ENCODE data around the gene CYP4F8.

The CYP4F8 gene

DNA sequence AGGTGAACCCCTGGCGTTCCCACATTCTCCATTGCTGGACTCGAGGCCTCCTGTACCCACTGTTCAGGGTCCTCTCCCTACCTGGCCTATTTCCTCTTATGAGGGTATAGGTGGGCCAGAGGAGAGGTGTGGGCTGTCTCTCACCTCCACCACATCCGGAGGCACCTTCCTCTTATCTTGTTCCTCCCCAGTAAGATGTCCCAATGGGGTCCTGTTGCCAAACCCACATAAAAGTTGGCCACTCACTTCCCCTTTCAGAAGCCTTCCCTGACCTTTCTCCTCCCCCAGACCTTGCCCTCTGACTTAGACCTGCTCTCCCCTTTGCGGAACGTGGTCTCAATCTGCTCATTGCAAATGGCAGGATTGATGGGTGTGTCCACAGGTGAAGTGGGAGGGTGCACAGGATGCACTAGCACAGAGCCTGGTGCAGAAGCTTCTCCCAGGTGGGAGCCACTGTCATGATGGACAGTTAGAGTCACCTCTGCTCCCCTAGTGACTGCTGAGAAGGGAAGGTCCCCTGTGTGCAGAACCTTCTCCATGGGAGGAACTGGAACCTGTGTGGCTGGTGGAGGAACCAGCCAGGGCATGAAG is 27.0 kb downstream of the CYP4F8 start:
- TF ChIP-seq, protein P1, sequence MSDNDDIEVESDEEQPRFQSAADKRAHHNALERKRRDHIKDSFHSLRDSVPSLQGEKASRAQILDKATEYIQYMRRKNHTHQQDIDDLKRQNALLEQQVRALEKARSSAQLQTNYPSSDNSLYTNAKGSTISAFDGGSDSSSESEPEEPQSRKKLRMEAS (IDR thresholded peaks at IDR 0.05), result no peak
- TF ChIP-seq CREB1 (IDR thresholded peaks at IDR 0.05; ENCODE audit: low read depth), result no peak
- TF ChIP-seq RAD21 (IDR thresholded peaks at IDR 0.05; ENCODE audit: low read depth), result no peak
- TF ChIP-seq FOXM1 (IDR thresholded peaks at IDR 0.05; ENCODE audit: borderline replicate concordance, low read depth), result no peak
- no peak for TF ChIP-seq TEAD4 (IDR thresholded peaks at IDR 0.05)
- TF ChIP-seq EP300 (IDR thresholded peaks at IDR 0.05; ENCODE audit: borderline replicate concordance), result no peak
- TF ChIP-seq EGR1 (IDR thresholded peaks at IDR 0.05), result no peak
- TF ChIP-seq YY1 (IDR thresholded peaks at IDR 0.05; ENCODE audit: low read depth), result no peak
- no peak for TF ChIP-seq ZBTB7A (IDR thresholded peaks at IDR 0.05; ENCODE audit: low read depth)
- TF ChIP-seq, protein P2, sequence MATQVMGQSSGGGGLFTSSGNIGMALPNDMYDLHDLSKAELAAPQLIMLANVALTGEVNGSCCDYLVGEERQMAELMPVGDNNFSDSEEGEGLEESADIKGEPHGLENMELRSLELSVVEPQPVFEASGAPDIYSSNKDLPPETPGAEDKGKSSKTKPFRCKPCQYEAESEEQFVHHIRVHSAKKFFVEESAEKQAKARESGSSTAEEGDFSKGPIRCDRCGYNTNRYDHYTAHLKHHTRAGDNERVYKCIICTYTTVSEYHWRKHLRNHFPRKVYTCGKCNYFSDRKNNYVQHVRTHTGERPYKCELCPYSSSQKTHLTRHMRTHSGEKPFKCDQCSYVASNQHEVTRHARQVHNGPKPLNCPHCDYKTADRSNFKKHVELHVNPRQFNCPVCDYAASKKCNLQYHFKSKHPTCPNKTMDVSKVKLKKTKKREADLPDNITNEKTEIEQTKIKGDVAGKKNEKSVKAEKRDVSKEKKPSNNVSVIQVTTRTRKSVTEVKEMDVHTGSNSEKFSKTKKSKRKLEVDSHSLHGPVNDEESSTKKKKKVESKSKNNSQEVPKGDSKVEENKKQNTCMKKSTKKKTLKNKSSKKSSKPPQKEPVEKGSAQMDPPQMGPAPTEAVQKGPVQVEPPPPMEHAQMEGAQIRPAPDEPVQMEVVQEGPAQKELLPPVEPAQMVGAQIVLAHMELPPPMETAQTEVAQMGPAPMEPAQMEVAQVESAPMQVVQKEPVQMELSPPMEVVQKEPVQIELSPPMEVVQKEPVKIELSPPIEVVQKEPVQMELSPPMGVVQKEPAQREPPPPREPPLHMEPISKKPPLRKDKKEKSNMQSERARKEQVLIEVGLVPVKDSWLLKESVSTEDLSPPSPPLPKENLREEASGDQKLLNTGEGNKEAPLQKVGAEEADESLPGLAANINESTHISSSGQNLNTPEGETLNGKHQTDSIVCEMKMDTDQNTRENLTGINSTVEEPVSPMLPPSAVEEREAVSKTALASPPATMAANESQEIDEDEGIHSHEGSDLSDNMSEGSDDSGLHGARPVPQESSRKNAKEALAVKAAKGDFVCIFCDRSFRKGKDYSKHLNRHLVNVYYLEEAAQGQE (IDR thresholded peaks at IDR 0.05; ENCODE audit: low read depth), result no peak
- TF ChIP-seq, protein P3, sequence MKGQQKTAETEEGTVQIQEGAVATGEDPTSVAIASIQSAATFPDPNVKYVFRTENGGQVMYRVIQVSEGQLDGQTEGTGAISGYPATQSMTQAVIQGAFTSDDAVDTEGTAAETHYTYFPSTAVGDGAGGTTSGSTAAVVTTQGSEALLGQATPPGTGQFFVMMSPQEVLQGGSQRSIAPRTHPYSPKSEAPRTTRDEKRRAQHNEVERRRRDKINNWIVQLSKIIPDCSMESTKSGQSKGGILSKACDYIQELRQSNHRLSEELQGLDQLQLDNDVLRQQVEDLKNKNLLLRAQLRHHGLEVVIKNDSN (IDR thresholded peaks at IDR 0.05), result no peak
- TF ChIP-seq NFIC (IDR thresholded peaks at IDR 0.05), result no peak
- TF ChIP-seq CEBPB (IDR thresholded peaks at IDR 0.05), result no peak
- no peak for TF ChIP-seq TCF12 (IDR thresholded peaks at IDR 0.05; ENCODE audit: low read depth)
- no peak for TF ChIP-seq TAF1 (IDR thresholded peaks at IDR 0.05; ENCODE audit: low read depth)

DNA sequence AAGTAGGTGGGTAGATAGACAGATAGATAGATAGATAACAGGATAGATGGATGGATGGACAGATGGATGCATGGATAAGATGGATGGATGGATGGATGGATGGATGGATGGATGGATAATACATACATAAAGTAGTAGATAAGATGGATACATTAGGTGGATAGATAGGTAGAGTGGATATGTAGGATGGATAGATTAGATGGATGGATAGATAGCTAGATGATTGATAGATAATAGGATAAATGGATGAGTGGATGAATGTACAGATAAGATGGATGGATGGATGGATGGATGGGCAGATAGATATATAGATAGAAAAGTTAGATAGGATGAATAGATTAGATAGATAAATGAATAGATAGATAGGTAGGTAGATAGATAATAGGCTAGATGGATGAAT is 27.8 kb downstream of the CYP4F8 start:
- TF ChIP-seq TEAD4 (IDR thresholded peaks at IDR 0.05) (no peak), TAF1 (IDR thresholded peaks at IDR 0.05; ENCODE audit: low read depth) (no peak), EGR1 (IDR thresholded peaks at IDR 0.05) (no peak), TCF12 (IDR thresholded peaks at IDR 0.05; ENCODE audit: low read depth) (no peak), CEBPB (IDR thresholded peaks at IDR 0.05) (no peak), EP300 (IDR thresholded peaks at IDR 0.05; ENCODE audit: borderline replicate concordance) (no peak), RAD21 (IDR thresholded peaks at IDR 0.05; ENCODE audit: low read depth) (no peak), YY1 (IDR thresholded peaks at IDR 0.05; ENCODE audit: low read depth) (no peak), NFIC (IDR thresholded peaks at IDR 0.05) (no peak), FOXM1 (IDR thresholded peaks at IDR 0.05; ENCODE audit: borderline replicate concordance, low read depth) (no peak), CREB1 (IDR thresholded peaks at IDR 0.05; ENCODE audit: low read depth) (no peak), ZBTB7A (IDR thresholded peaks at IDR 0.05; ENCODE audit: low read depth) (no peak)
- TF ChIP-seq, protein P3 (IDR thresholded peaks at IDR 0.05), result no peak
- TF ChIP-seq, protein P1 (IDR thresholded peaks at IDR 0.05), result no peak
- TF ChIP-seq, protein P2 (IDR thresholded peaks at IDR 0.05; ENCODE audit: low read depth), result no peak

DNA sequence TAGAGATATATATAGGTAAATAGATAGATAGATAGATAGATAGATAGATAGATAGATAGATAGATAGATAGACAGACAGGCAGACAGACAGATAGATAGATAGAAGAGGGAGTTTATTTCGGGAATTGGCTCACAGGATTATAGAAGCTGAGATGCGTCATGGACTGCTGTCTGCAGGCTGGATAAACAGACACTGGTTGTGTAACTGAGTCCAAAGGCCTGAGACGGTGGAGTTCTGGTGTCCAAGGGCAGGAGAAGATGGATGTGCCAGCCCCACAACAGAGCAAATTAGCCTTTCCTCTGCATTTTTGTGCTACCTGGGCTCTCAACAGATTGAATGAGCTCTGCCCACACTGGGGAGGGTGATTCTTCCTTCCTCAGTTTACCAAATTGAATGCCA is 28.4 kb downstream of the CYP4F8 start:
- TF ChIP-seq YY1 (IDR thresholded peaks at IDR 0.05; ENCODE audit: low read depth) (no peak), EP300 (IDR thresholded peaks at IDR 0.05; ENCODE audit: borderline replicate concordance) (no peak), CEBPB (IDR thresholded peaks at IDR 0.05) (no peak), TCF12 (IDR thresholded peaks at IDR 0.05; ENCODE audit: low read depth) (no peak), FOXM1 (IDR thresholded peaks at IDR 0.05; ENCODE audit: borderline replicate concordance, low read depth) (no peak), NFIC (IDR thresholded peaks at IDR 0.05) (no peak), RAD21 (IDR thresholded peaks at IDR 0.05; ENCODE audit: low read depth) (no peak), ZBTB7A (IDR thresholded peaks at IDR 0.05; ENCODE audit: low read depth) (no peak), CREB1 (IDR thresholded peaks at IDR 0.05; ENCODE audit: low read depth) (no peak), TEAD4 (IDR thresholded peaks at IDR 0.05) (no peak), EGR1 (IDR thresholded peaks at IDR 0.05) (no peak), TAF1 (IDR thresholded peaks at IDR 0.05; ENCODE audit: low read depth) (no peak)
- TF ChIP-seq, protein P2 (IDR thresholded peaks at IDR 0.05; ENCODE audit: low read depth), result no peak
- TF ChIP-seq, protein P3 (IDR thresholded peaks at IDR 0.05), result no peak
- TF ChIP-seq, protein P1 (IDR thresholded peaks at IDR 0.05), result no peak
